Measurements from ENCODE around the gene COX6A2.
A peak's percentile ranks its signal among the peaks of the same experiment; 100 is the strongest.
"Not testable (repeated sequence)": the region's sequence is repeated elsewhere in the genome, so short reads cannot be mapped to it uniquely, and the experiment has no call there.

The COX6A2 gene

GRCh38 chr16:31461921-31462804 is 34.0 kb upstream of the COX6A2 start:
- DNase-seq (ENCODE audit: low spot score) = no peak

DNA sequence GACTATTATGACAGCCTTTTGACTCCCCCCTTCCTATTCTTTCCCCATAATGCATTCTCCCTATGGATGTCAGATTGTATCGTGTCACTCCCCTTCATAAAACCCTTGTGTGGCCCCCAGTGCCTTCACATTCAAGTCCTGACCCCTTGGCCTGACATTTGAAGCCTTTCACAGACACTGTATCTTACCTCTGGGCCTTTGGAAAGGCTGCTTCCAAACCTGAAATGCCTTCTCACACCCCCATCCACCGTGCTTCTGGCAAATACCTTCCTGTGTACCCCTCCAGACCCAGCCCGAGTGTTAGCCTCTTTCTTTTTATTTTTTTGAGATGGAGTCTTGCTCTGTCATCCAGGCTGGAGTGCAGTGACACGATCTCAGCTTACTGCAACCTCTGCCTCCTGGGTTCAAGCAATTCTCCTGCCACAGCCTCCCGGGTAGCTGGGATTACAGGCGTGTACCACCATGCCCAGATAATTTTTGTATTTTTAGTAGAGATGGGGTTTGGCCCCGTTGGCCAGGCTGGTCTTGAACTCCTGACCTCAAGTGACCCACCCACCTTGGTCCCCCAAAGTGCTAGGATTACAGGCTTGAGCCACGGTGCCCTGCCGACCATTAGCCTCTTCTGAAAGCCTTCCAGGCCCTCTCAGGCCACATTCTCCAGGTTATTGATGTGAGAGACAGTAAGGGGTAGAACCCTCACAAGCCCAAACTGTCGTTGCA is 33.2 kb upstream of the COX6A2 start:
- DNase-seq (ENCODE audit: low spot score) = no peak

GRCh38 chr16:31460582-31461002 is 32.4 kb upstream of the COX6A2 start:
- DNase-seq (ENCODE audit: low spot score) = no peak

- peak; percentile 100 for DNase-seq (ENCODE audit: low spot score)
Measured at GRCh38 chr16:31459687-31460581, 31.8 kb upstream of the COX6A2 start.

- peak; percentile 97 for DNase-seq (ENCODE audit: low spot score)
Measured at GRCh38 chr16:31458844-31459686, 30.9 kb upstream of the COX6A2 start, which contains the start of gene ARMC5. Gene ARMC5 (plus strand): TSS chr16:31459501. CDS start chr16:31459525, 24 bp downstream.

- DNase-seq (ENCODE audit: low spot score) = peak; percentile 68
Measured at GRCh38 chr16:31458073-31458843, 30.1 kb upstream of the COX6A2 start.

GRCh38 chr16:31456988-31457360 is 28.8 kb upstream of the COX6A2 start:
- no peak for DNase-seq (ENCODE audit: low spot score)

- DNase-seq (ENCODE audit: low spot score) = no peak
Measured at GRCh38 chr16:31455601-31456314, 27.6 kb upstream of the COX6A2 start.

- no peak for DNase-seq (ENCODE audit: low spot score)
Measured at GRCh38 chr16:31453255-31454204, 25.4 kb upstream of the COX6A2 start.

- DNase-seq (ENCODE audit: low spot score) = no peak
Measured at GRCh38 chr16:31452631-31453106, 24.5 kb upstream of the COX6A2 start.

DNA sequence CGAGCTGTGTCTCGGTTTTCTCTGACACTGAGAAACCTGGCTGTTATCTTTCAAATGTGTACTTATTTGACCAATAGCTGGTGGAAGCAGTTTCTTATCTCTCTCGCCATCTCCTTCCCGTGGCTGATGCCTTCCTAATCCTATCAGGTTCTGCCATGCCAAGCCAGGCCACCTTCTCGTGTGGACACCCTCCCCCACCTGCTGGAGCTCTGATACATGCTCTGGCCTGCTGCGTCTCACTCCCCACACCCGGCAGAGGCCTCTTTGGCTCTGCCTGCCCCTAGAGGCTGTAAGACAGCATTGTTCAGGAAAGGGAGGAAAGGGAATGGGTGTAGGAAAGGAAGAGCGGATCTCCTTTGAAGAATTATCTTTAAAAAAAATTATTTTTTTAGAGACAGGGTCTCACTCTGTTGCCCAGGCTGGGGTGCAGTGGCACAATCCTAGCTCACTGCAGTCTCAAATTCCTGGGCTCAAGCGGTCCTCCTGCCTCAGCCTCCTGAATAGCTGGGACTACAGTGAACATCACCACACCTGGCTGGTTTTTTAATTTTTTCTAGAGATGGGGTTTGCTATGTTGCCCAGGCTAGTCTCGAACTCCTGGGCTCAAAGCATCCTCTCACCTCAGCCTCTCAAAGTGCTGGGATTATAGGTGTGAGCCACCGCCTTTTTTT is 23.7 kb upstream of the COX6A2 start:
- no peak for DNase-seq (ENCODE audit: low spot score)

DNA sequence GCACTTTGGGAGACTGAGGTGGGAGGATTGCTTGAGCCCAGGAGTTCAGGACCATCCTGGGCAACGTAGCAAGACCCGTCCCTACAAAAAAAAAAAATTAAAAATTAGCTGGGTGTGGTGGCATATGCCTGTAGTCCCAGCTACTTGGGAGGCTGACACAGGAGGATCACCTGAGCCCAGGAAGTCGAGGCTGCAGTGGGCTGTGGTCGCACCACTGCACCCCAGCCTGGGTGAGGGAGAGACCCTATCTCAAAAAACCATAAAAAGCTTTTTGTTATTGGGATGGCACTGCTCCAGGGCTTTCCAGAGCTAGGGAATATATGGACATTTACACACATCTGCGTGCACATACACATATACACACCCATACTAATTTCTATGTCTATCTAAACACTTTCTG is 23.0 kb upstream of the COX6A2 start:
- DNase-seq (ENCODE audit: low spot score) = no peak

GRCh38 chr16:31445931-31446330 is 17.8 kb upstream of the COX6A2 start:
- DNase-seq (ENCODE audit: low spot score) = not testable (repeated sequence)

DNA sequence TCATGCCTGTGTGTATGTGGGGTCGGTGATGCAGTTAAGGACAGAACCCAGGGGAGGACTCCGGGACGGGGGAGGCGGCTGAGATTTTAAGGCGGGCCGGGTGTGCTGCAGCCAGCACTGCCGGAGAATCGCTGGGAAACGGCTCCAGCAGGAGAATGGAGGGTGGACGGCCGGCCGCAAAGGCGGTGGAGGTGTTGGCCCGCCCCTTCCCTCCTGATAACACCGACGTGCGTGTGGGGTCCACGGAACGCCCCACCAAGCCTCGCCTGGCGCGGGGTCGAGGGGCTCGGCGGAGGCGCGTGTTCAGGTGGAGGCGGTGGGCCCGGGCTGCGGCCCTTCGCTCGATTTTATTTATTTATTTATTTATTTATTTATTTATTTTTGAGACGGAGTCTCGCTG is 13.8 kb upstream of the COX6A2 start:
- DNase-seq (ENCODE audit: low spot score) = no peak

DNA sequence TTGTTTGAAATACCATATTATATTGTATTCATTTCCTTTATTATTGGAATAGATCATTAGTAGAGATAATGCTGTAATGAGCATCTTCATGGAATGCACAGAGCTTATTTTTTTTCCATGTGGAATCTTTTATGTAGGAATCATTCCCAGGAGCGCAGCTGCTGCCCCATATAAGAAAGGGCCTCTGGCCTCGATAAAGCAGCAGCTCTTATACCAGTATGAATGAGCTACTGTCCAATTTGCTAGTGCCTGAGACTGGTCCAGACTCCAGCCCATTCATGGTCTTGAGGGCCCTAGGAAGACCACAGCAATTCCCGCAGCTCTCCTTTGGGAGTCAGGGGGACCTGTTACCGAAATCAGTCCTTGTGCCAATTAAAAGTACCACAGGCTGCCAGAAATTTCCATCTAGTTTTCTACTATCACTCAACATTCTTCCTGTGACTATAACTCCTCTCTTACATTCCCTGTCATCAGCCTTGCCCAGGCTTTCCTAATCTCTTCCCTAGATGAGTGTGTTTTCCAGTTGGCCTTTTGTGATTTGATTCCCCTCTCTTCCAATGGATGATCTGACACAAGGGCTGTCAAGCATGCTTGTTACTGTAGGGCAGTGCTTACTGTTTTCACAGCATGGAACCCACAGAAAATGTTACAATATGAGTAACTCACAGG is 12.5 kb upstream of the COX6A2 start:
- DNase-seq (ENCODE audit: low spot score) = no peak

- no peak for DNase-seq (ENCODE audit: low spot score)
Measured at GRCh38 chr16:31439519-31439918, 11.4 kb upstream of the COX6A2 start.

- DNase-seq (ENCODE audit: low spot score) = not testable (repeated sequence)
Measured at GRCh38 chr16:31439023-31439422, 10.9 kb upstream of the COX6A2 start.
